Psoas muscle (tissue), 8 donors: ENCODE data around the gene TXK. TPM values are rescaled to one million over a fixed set of nuclear protein-coding genes. Genes with fewer than 3 reads are reported as not detected.

ENCODE experiments used
- ATAC-seq, 4 donors: fragments of 200-7000 bp; cut with Tn5 transposase; one replicate each; pipeline ENCODE4 v1.9.1; 2020; ENCODE audit warnings: moderate library complexity in 3 of 4, mild to moderate bottlenecking in 2 of 4
- DNase-seq, 2 donors: peaks; one replicate each; pipeline ENCODE4 v3.0.0-alpha.2; 2020
- H3K27ac ChIP-seq: fragments of 200-600 bp; one replicate; pipeline ENCODE4 v1.8.0; 2022
- H3K27me3 ChIP-seq, 3 donors: fragments of 200-600 bp in 1 of 3; one replicate each; pipeline versions ENCODE4 v1.6.1 to v1.8.0; 2013 to 2022; ENCODE audit warnings: low read length in 2 of 3, mild to moderate bottlenecking in 2 of 3, moderate library complexity in 1 of 3; ENCODE audit not compliant: insufficient read depth in 3 of 3
- H3K36me3 ChIP-seq, 2 donors: fragments of 200-600 bp in 1 of 2; one replicate each; pipeline versions ENCODE4 v1.6.1 to v1.8.0; 2013 to 2022; ENCODE audit warnings: low read depth in 1 of 2, mild to moderate bottlenecking in 1 of 2, moderate library complexity in 1 of 2; ENCODE audit not compliant: insufficient read depth in 1 of 2
- H3K4me1 ChIP-seq: fragments of 200-600 bp; one replicate; pipeline ENCODE4 v1.8.0; 2022
- H3K4me3 ChIP-seq: fragments of 200-600 bp; one replicate; pipeline ENCODE4 v1.8.0; 2022; ENCODE audit warnings: mild to moderate bottlenecking
- H3K9me3 ChIP-seq: fragments of 200-600 bp; one replicate; pipeline ENCODE4 v1.8.0; 2022
- CTCF ChIP-seq: fragments of 200-600 bp; IDR thresholded peaks from one replicate; pipeline ENCODE4 v1.8.0; 2022; ENCODE audit warnings: antibody characterized with exemption
- WGBS, 3 donors: extraction: QIAGEN DNeasy Blood & Tissue Kit; methylation state at CpG; one replicate each; pipeline versions ENCODE4 v1.1.6 to v1.1.7; 2013; 5-methylcytosine and 5-hydroxymethylcytosine counted together
- intact Hi-C, 2 donors: fragments of 100-400 bp; cut with DNase I; formaldehyde crosslinking; loops; one replicate each; pipeline versions ENCODE4 v1.11.0 to v1.14.2; 2022
- polyA plus RNA-seq, 3 donors: library from polyadenylated mRNA; stranded (reverse); fragments of 200-250 nt; gene quantifications; one replicate each; pipeline ENCODE4 v1.2.3, GENCODE V29; 2013
- total RNA-seq, 4 donors: library from RNA; stranded (reverse); fragmentation: NEBNext Ultra II Directional in 2 of 4; extraction: Animal tissue kit (Norgen Biotek cat#: 25700) in 2 of 4; gene quantifications; one replicate each; pipeline versions ENCODE4 v1.2.1 to v1.2.4, GENCODE V29; 2021 to 2023
- donor health status: healthy with polysubstance abuse.
- donor health status: DM: no; HTN: no; CAD: no; lungs with moderate emphysema.
- donor health status: Bipolar disorder and iron deficiency.
- donor health status: healthy.
- donor health status: DM: yes; HTN: yes; CAD: no.
- donor health status: DM: no; HTN: no; CAD: no.
- donor health status: DM: no; HTN: no; CAD: no.
- donor health status: DM: yes; HTN: yes; CAD: no.

Gene TXK
- total and polyA plus RNA-seq, 7 donors: 0.07 to 0.52 (median 0.21) TPM; not detected in 1

- Histone ChIP-seq H3K9me3 (no peaks in the 10 kb centered on the region), H3K27ac (no peak overlapping the region), H3K36me3 (no peaks in the 10 kb centered on the region), H3K4me3 (no peak overlapping the region), H3K27me3 (peaks cover 0 to 5% (median 0%) of the 10 kb centered on the region in 3 donors), H3K4me1 (peaks cover 6% of the 10 kb centered on the region)
- 77 to 80% (median 78%) methylated on average over 1 of the region's 1 CpG for WGBS, 3 donors
- DNase-seq (no peak), ATAC-seq (no peak)
- intact Hi-C loops: no loop called here
- TF ChIP-seq CTCF: no peak
These were observed 11.3 kb downstream of the TXK start for GRCh38 chr4:48122756-48123155.

- H3K4me1 ChIP-seq: no peaks in the 10 kb centered on the region
- ATAC-seq (no peak), DNase-seq (no peak)
- no peak overlapping the region for H3K27ac ChIP-seq
- intact Hi-C loops: no loop called here
- no peak overlapping the region for H3K4me3 ChIP-seq
- 82 to 94% (median 86%) methylated on average over 2 of the region's 2 CpGs for WGBS, 3 donors
- no peaks in the 10 kb centered on the region for H3K36me3 ChIP-seq
- H3K9me3 ChIP-seq: no peaks in the 10 kb centered on the region
- H3K27me3 ChIP-seq: peaks cover 0 to 5% (median 0%) of the 10 kb centered on the region in 3 donors
- no peak for TF ChIP-seq CTCF
These were observed 12.9 kb downstream of the TXK start for GRCh38 chr4:48121180-48121579.

DNA sequence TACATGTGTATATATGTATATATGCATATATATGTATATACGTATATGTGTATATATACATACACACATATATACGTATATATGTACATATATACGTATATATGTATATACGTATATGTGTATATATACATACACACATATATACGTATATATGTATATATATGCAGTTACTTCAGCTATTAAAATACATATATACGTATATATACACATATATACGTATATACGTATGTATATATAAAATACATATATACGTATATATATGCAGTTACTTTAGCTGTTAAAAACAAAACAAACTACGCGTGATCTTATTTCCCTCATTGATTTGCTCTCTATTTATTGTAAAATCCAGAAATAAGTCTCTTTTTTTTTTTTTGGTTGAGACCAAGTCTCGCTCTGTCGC, 13.9 kb downstream of the TXK start:
- no peak overlapping the region for H3K4me3 ChIP-seq
- H3K9me3 ChIP-seq: no peaks in the 10 kb centered on the region
- no peak overlapping the region for H3K27ac ChIP-seq
- intact Hi-C loops: no loop called here
- H3K36me3 ChIP-seq: no peaks in the 10 kb centered on the region
- DNase-seq (no peak), ATAC-seq (no peak)
- no peak for TF ChIP-seq CTCF
- no peaks in the 10 kb centered on the region for H3K4me1 ChIP-seq
- WGBS, 3 donors: 84 to 91% (median 90%) methylated on average over 13 of the region's 13 CpGs
- peaks cover 0 to 5% (median 0%) of the 10 kb centered on the region in 3 donors for H3K27me3 ChIP-seq

GRCh38 chr4:48119646-48120045, 14.4 kb downstream of the TXK start:
- no peak overlapping the region for H3K27ac ChIP-seq
- no peaks in the 10 kb centered on the region for H3K9me3 ChIP-seq
- H3K36me3 ChIP-seq: no peaks in the 10 kb centered on the region
- no peaks in the 10 kb centered on the region for H3K4me1 ChIP-seq
- no peak for TF ChIP-seq CTCF
- no peak for DNase-seq
- intact Hi-C loops: no loop called here
- peaks cover 0 to 5% (median 0%) of the 10 kb centered on the region in 3 donors for H3K27me3 ChIP-seq
- no peak overlapping the region for H3K4me3 ChIP-seq
- ATAC-seq: no peak

GRCh38 chr4:48118081-48118480, 16.0 kb downstream of the TXK start:
- intact Hi-C loops: no loop called here
- H3K36me3 ChIP-seq: no peaks in the 10 kb centered on the region
- H3K4me1 ChIP-seq: no peaks in the 10 kb centered on the region
- H3K9me3 ChIP-seq: no peaks in the 10 kb centered on the region
- no peak for DNase-seq
- H3K27ac ChIP-seq: no peak overlapping the region
- WGBS, 3 donors: 82 to 89% (median 85%) methylated on average over 2 of the region's 2 CpGs
- no peaks in the 10 kb centered on the region for H3K27me3 ChIP-seq
- no peak overlapping the region for H3K4me3 ChIP-seq
- no peak for ATAC-seq
- TF ChIP-seq CTCF: no peak
